CD4-positive, alpha-beta T cell treated with Interleukin-21 for 1 hour (primary cell): ENCODE results near the gene PEPD.

Source experiments
- DNase-seq: peaks from one replicate; pipeline ENCODE4 v3.0.0-alpha.2; 2020

Gene PEPD

DNA sequence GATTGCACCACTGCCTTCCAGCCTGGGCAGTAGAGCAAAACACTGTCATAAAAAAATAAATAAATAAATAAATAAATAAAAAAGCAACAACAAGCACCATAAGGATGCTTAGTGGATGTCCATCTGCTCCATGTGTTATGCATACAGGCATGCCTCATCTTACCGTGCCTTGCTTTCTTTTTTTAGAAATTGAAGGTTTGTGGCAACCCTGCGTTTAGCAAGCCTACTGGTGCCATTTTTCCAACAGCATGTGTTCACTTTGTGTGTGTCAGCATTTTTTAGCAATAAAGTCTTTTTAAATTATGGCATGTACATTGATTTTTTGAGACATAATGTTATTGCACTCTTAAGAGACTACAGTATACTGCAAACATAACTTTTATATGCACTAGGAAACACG lies 68.3 kb downstream of the PEPD start:
- DNase-seq: no peak

DNA sequence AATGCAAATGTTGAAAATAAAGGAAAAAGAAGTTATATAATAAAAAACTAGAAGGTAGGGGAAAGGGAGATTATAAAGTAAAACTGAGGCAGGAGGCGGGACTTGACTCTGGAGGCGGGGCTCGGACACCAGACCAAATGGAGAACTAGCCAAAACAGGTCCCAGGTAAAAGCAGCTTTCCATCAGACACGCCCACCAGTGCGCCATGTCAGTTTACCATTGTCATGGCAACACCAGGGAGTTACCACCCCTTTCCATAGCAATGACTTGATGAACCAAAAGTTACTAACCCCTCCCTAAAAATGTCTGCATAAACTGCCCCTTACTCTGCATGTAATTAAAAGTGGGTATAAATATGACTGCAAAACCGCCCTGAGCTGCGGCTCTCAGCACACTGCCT lies 70.9 kb downstream of the PEPD start:
- DNase-seq: no peak

- no peak for DNase-seq
Measured at GRCh38 chr19:33449799-33450198, 71.8 kb downstream of the PEPD start.

DNA sequence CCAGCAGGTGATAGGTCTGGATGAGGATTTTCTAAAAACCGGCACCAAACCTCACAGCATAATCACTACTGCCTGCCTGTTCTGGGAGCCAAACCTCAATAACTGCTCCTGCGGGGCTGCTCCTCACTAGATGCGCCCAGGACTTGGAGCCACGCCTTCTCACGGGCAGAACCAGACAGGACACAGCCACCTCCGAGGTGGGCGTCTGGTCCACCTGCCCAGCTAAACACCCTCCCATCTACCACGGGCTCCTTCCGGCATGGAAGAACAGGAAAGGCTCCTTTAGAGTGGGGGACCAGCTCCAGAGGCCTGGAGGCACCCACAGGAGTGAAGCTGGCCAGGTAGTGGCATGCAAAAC lies 73.5 kb downstream of the PEPD start:
- DNase-seq: no peak

DNA sequence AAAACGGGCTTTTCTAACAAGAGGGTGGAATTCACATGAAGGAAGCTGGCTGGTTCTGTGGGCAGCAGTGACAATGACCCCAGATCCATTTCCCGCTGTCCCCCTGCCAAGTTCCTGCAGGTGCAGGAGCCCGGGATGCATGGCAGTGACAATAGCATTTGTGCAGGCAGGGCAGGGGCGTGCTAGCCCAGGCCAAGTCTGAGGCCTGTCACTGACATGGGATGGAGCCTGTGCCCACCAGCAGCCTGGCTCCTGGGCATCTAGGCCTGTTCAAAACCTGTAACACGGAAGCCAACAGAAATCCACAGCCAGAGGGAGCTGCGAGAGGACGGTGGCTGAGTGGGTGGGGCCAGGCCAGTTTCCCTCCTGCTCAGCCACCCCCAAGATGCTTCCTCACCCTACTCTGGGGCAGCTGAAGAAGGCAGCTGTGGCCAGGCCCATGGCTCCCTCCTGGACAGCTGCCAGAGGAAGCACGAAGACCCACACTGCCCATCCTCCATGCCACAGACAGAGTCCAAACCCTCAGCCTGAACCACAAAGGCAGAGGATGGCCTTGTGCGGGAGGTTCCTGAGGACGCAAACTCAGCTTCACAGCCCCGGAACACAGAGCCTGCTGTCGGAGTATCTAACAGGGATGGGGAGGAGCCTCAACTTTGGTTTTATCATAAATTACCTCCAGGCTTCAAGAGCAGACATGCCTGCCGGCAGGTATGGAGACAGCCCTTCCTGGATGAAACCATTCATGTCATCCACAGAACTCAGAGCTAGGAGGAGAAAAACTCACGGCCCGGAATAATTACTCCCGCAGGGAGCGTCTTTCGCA lies 74.0 kb downstream of the PEPD start:
- DNase-seq: no peak

GRCh38 chr19:33446330-33447293 lies 75.0 kb downstream of the PEPD start:
- DNase-seq: no peak

DNA sequence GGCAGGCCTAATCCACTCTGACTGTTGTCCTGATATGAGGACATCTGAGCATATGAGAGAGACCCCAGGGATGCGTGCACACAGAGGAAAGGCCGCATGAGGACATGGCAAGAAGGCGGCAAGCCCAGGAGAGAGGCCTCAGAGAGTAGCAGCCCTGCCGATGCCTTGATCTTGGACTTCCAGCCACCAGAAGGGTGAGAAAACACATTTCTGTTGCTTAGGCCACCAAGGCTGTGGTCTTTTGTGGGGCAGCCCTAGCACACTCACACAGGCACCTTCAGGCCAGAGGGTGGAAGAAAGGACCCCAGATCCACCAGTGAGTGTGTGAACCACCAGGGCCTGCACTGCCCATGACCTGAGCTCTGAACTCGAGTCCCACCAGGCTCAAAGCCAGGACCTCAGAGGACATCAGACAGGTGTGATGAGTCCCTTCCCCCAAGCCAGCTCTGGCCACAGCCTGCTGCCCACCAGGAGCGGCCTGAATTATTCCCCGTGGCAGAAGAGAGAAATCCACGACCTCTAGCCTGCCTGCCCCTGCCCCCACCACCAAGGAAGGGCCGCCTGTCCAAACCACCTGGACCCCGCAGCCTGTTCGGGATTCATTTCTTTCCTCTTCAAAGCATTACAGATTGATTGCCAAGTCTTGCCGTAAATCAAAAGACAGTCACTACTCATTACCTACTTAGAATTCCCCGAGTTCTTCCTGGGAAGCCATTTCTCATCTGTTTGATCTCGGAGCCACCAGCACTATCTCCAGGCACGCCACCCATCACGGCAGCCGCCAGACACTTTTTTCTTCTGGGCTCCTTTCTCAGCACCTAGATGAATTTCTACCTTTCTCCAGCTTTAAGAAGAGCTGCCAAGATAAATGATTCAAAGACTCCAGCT lies 75.9 kb downstream of the PEPD start:
- DNase-seq: no peak

DNA sequence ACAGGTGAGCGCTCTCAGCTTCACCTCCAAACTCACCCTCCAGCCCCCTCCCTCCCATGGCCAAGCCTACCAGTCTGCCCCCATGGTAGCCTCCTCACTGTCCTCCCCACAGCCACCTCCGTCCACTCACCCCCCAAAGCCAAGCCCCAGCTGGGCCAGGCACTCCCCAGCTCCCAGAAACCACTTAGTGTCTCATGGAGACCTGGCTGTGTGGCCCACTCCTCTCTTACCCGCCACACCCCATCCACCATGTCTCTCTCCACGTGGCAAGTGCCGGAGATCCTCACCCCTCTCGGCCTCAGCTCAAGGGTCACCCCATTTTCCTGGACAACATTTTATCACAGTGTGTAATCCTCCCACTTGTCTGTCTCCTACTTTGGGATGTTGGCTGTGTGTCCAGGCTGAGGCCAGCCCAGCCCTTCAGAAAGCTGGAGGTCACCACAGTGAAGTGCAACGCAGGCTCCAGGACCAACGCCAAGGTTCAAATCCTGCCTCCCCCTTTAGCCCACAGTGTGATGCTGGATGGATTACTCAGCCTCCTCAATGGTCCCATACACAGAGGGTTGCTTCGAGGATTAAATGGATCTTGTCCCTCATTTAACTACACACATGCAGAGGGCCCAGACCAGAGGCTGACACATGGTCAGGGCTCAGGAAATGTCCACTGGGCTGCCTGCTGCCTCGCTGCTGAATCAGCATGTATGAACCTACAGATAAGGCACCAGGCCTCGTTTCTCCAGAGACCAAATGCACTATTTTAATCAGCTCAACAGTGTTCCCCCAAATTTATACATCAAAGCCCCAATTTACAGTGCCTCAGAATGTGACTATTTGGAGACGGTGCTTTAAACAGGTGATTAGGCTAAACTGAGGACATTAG lies 76.8 kb downstream of the PEPD start:
- no peak for DNase-seq

DNA sequence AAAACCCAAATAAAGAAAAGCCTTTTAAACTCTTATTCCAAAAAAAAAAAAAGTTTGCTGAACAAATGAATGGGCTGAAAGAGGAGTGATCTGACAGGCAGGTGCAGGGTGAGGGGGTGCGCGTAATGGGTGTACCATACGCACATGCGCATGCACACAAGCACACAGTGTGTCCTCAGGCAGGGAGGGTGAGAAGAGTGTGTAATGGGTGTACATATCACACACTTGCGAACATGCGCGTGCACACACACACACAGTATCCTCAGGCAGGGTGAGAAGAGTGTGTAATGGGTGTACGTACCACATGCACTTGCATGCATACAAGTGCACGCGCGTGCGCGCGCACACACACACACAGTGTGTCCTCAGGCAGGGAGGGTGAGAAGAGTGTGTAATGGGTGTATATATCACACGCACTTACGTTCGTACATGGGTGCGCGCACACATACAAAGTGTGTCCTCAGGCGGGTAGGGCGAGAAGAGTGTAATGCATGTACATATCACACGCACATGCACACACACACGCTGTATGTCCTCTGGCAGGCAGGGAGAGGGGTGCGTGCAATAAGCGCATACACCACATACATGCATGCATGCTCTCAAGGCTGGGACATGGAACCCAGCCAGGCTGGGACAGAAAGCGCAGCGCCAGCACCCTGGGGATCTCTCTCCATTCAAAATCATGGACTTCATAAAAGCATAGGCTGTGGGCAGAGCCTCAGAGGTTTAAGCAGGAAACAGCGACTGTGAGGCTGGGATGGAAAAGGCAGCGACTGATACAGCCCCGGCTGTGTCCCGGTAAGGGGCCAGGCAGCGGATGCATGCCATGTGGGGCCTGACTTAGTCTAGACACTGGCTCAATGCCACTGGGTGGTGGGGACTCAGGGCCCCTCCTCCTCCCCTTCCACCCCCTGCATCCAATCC lies 77.7 kb downstream of the PEPD start:
- no peak for DNase-seq

DNA sequence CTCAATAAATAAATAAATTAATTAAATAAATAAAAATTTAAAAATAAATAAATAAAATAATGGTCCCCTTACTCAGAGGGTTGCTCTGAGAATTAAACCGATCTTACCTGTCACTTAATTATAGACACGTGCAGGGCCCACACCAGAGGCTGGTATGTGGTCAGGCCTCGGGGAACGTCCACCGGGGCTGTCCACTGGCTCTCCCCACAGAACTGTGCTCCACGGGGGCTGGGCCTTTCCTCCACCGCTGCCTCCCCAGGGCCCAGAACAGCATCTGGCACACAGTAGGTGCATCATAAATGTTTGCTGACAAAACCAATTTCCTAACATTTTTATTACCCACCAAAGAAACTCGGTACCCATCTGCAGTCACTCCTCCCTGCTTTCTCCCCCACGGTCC lies 78.9 kb downstream of the PEPD start:
- DNase-seq: no peak

DNA sequence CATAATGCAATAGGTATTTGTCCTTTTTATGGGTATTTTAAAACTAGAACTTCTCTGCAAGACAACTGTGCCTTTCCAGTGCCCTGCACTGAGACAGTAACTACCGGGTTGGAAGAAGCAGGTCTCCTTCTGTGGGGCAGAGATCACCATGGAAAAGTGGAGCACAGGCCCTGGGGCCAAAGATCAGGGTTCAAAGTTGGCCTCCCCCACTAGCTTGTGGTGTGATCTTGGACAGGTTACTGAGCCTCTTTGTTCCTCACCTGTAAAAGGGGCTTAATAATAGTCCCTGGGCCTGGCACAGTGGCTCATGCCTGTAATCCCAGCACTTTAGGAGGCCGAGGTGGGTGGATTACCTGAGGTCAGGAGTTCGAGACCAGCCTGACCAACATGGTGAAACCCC lies 79.8 kb downstream of the PEPD start:
- no peak for DNase-seq

GRCh38 chr19:33441277-33441699 lies 80.3 kb downstream of the PEPD start:
- no peak for DNase-seq

DNA sequence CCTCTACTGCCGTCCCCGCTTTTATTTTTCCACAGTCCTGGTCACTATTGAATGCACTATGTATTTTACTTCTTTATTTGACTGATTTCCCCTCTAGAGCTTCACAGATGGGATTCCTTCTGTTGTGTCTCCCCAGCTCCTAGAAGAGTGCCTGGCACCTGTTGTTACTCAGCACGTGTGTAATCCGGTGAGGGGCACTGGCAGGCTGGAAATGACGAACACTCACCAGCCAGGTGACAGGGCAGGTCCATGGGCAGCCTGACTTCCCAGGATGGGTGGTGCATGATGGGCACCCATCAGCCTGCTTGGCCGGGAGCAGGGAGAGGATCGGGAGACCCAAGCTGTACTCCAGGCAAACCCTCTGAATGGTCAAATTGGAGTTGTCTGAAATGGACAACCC lies 80.9 kb downstream of the PEPD start:
- no peak for DNase-seq

- DNase-seq: no peak
Measured at GRCh38 chr19:33440241-33440640, 81.3 kb downstream of the PEPD start.

- no peak for DNase-seq
Measured at GRCh38 chr19:33438987-33439781, 82.4 kb downstream of the PEPD start.

GRCh38 chr19:33437821-33438671 lies 83.5 kb downstream of the PEPD start:
- DNase-seq: no peak

DNA sequence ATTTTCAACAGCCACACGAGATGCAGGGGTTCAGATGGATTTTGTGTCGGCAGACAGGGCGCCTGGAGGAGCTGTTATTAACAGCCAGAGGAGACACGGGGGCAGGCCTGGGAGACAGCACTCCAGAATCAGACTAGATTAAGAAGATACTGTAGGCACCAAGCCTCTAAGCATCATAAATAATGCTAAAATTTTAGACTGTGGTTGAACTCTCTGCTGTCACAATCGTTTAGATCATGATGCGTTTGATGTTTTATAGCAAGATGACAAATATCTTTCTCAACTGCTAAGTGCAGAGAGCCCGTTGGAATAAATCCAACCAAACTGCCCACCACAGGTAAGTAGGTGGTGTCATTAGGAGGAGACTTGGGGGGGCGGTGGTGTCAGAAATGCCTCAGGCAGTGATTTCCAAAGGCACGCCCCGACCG lies 84.2 kb downstream of the PEPD start:
- no peak for DNase-seq

GRCh38 chr19:33436360-33437345 lies 84.9 kb downstream of the PEPD start:
- DNase-seq: no peak
